NCI-H146 (cell line): Measurements from ENCODE around the gene TET2.
"Not testable (repeated sequence)": the region's sequence is repeated elsewhere in the genome, so short reads cannot be mapped to it uniquely, and the experiment has no call there.

Experiments
- DNase-seq: peaks from one replicate; lab custom pipeline; 2025; lab: John Stamatoyannopoulos, UW

The TET2 gene

DNA sequence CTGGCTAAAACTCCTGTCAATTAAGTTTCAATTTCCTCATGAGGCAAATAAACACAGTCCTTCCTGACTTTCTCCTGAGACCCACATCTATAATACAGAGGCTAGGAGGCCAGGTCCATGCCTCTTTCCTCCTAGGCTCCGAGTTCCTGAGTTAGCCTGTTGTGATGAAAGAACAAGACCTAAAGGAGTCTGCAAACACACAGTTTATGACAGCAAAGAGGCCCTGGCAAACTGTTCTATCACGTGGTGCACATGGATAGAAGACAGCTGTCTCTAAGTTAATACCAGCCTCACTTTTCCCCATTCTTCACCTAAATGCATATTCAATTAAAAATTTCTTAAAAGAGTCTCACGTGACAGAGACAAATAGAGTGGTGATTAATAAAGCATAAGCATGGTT lies 145.2 kb downstream of the TET2 start:
- DNase-seq: no peak

DNA sequence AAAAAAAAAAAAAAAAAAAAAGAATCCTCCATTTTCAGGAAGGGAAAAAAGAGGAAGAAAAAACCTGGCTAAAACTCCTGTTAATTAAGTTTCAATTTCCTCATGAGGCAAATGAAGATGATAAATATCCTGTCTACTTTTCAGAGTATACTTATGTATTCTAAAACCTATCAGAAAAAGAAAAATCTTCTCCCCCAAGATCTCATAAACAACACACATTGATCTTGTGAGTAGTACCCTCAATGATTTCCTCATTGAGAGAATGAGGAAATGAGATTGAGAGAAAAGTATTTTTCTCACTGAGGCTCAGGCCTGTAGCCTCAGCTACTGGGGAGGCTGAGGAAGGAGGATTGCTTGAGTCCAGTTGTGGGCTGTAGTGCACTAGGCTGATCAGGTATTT lies 146.7 kb downstream of the TET2 start:
- DNase-seq: no peak

DNA sequence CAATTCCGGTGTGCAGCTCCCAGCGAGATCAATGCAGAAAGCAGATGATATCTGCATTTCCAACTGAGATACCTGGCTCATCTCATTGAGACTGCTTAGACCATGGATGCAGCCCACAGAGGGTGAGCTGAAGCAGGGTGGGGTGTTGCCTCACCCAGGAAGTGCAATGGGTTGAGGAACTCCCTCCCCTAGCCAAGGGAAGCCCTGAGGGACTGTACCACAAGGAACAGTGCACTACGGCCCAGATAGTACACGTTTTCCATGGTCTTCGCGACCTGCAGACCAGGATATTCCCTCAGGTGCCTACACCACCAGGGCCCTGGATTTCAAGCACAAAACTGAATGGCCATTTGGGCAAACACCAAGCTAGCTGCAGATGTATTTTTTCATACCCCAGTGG lies 150.0 kb downstream of the TET2 start:
- no peak for DNase-seq

DNA sequence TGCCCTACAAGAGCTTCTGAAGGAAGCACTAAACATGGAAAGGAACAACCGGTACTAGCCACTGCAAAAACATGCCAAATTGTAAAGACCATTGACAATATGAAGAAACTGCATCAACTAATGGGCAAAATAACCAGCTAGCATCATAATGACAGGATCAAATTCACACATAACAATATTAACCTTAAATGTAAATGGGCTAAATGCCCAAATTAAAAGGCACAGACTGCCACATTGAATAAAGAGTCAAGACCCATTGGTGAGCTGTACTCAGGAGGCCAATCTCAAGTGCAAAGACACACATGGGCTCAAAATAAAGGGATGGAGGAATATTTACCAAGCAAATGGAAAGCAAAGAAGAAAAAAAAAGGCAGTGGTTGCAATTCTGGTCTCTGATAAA lies 152.4 kb downstream of the TET2 start:
- not testable (repeated sequence) for DNase-seq

DNA sequence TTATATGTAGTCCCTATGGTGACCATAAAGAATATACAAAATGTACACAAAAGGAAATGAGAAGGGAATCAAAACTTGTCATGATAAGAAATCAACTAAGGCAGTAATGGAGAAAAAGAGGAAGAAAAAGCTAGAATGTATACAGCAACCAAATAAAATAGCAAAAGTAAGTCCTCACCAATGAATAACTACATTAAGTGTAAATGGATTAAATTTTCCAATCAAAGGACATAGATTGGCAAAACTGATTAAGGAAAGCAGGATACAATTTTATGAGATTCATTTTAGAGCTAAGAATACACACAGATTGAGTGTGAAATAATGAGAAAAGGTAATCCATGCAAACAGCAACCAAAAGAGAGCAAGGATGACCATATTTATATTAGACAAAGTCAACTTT lies 157.4 kb downstream of the TET2 start:
- no peak for DNase-seq

DNA sequence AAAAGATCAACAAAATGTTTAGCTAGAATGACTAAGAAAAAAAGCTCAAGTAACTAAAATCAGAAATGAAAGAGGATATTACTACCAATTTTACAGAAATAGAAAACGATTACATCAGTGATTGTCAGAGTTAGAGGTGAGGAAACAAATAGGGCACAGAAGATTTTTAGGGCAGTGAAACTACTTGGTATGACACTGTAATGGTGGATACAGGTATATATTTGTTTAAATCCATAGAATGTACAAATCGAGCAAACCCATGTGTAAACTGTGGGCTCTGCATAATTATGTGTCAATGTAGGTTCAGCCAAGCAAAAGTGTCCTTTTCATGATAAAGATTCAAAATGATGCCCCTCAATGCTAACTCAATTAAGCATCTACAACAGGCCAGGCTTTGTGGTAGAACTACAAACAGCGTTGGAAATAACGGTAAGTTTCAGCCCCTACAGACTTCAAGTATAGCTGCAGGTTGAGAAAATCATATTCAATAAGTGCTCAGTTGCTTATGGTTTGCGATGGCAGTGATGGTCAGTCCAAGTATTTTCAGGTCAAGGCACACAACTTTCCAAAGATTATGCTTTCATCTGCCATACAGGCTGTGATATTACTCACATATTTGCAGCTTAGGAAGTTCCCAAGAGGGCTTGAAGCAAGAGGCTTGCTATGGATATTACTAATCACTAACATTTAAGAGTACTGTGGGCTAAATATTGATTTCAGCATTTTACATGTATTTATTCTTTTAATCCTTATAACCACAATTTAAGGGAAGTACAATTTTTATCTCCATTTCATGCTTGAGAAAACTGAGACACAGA lies 158.6 kb downstream of the TET2 start:
- no peak for DNase-seq

DNA sequence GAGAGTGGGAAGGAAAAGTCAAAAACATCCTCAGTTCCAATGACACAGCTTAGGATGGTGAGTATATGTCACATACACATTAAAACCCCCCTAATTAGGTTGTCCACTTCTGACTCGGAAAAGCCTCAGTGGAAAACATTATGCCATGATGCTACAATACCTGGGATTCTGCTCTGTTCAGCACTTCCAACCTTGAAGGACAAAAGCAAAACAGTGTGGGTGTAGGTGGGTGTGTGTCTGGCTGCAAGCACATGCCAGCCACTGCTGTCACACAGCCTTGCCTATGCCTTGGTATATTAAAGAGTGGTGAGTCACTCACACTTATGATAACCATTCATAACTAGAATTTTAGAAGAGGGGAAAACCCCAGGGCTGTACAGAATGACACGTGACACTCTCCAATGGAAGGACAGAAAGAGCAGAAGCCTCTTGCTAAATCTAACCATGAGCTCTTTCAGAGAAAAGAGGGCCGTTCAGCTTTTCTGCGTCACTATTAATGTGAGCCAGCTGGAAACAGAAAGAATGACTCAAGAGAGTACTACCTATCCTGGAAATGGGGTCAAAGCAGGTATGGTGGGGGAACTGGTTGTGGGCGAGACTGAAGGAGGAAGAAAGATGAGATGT lies 159.6 kb downstream of the TET2 start:
- DNase-seq: no peak

DNA sequence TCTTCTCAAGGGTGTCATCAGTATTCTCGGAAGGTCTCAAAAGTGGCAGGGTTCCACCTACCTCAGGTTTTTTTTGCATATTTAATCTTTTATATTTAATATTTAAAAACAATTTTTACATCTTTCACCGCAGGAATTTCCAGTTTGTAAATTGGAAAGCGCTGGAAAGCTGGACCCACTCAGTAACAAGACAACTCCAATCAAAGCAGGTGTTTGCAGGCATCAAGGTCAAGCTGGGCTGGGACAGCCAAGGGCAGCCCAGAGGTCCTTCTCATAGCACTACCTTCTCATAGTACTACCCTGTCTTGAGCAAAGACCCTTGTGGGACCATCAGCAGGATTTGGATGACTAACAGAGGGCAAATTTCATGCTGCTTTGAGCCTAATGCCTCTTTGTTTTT lies 160.1 kb downstream of the TET2 start:
- DNase-seq: no peak

DNA sequence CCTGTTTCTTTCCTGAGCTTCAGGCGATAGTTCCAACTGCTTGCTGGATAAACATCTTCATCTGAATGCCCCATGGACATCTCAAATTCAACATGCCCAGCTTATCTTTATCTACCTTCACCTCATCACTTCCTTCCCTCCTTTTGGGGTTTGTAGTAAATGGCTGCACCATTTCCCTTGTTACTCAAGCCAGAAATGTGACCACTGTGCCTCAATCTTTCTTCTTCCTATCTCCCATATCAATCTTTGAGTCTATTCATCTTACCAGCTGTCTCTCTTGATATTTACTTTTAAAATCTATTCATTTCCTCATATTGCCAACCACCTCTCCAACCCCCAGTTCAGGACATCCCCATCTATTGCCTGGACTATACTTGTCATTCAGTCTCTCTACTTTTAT lies 171.8 kb downstream of the TET2 start:
- no peak for DNase-seq

DNA sequence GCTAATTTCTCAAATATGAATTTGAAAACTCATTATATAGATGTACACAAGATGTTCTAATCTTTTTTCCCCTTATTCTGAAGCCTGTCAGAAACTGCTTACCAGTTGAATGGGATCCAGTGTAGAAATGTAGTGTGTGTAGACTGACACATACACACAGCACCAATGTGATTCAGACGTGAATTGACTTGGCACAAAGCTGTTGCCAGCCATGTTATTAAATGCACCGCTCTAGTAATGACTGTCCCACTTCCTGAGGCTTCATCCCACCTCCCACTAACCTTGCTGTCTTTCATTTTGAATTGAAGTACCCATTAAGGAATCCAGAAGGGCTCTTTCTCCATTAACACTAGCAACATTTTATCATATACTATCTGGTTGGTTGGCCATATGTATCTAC lies 180.5 kb downstream of the TET2 start:
- DNase-seq: no peak

DNA sequence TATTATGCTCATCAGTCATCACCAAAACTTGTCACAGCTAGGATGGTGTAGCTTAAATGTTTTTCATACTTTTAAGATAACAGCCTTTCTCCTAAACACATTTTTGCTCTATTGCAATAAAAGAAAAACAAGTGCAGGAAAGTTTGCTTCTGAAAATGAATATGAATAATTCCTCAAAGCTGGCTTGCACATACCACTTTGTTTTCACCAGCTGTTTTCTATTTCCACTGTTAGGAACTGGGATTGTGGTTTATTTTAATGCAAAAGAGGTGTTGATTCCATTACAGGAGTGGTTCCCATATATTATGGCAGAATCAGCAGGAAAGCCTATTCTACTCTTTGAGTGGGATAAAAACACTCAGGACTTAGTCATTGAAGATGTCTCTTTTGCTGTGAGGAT lies 181.3 kb downstream of the TET2 start:
- DNase-seq: no peak

DNA sequence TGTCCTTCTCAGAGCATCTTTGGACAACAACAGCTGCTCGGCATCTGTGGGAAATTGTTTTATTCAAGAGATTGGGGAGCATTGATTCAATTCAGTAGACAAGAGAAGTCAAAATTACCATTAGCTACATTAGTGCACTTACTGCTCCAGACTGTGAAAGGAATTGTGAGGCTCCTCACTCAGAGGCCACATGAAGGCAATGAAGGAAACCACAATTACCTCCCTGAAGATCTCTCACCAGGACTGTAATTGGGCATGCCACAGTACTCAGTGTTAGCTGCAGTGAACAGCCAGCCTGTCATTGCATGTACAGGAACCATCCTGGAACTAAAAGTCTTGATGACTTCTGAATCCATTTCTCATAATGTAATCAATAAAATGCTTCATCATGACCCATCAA lies 182.4 kb downstream of the TET2 start:
- no peak for DNase-seq
